ENCODE results near the gene DIO3.

Gene DIO3

DNA sequence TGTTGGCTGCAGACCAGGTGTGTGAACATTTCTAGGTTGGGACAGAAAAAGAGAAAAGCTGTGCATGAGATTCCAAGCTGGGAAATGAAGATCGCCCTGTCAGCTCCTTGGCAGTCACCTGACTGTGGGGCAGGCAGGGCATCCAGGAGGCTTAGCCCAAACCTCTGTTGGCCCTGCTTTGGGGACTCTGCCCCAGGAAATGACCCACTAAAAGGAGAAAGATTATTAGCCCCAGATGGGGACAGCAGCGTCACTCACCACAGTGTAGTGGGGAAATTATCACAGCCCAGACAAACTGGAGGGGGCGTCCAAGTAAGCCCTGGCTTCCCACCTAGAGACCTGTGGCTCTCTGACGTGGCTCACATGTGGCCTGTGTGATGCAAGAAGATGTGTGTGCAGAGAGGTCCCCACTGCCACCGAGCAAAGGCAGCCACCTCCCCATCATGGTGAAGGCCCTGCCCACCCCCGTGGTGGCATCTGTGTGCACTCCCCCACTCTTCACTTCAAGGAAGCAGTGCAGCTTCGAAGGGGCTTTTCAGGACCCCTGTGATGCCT is 39.1 kb downstream of the DIO3 start:
- no peak for DNase-seq

DNA sequence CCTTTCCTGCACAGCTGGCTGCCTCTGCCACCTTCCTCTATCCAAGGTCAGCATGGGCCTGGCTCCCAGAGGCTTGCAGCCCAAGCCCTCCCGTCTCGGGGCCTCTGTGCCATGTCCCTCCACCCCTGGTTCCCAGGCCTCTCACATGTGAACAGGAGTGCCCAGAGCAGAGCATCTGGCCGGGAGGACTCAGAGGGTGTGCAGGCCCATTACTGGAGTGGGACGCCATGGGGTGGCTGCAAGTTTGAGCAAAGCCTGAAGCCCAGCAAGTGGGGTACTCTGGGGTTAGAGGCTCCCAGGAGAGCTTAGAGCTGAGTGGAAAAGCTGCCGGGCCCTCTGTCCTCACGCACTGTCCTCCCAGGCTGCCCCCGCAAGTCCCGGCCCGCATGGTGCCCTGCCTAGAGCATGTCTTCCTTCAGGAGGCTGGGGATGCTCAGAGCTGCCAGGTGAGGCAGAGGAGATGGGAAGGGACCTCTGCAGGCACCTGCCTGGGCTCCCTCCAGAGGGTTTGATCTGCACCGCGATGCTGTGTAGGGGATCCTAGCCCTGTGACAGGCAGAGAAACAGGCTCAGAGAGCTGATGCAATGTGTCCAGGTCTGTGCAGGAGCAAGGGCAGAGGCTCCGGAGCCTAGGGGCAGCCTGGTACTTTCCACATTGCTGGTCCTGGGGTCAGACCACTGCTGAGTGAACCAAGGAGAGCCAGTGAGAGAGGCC is 39.8 kb downstream of the DIO3 start:
- DNase-seq: no peak

DNA sequence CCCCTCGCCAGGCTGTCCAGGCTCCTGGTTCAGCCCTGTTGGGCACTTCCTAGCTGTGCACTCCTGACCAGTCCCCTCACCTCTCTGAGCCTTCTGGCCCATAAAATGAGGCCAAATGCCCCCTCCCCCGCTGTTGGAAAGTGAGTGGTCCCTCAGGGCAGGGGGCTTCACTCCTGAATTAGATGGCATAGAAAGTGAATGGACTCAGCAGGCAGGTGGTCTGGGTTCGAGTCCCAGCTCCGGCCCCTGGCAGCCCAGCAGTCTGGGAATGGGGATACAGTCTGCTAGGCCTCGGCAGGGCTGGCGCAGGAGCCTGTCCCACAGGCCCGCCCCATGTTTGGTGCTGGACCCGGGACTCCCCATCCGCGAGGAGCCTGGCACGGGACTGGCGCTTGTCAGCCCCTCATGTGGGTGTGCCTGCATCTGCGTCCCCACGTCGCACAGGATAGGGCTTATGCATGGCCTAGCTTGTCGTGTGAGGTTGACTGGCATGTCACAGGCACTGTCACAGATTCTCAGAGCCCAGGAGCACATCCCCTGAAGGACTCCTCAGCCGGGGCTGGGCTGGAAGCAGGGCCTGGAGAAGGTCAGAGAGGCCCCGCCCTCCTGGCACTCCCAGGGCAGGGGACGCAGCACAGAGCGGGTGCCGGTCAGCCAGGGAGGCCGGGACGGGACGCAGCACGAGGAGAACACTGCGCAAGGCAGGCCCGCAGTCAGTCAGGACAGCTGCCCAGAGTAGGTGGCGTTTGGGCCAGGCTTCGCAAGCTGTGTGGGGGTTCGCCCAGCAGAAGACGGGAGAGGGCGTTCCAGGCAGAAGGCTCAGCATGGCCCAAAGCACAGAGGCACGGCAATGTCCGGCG is 40.5 kb downstream of the DIO3 start:
- no peak for DNase-seq

DNA sequence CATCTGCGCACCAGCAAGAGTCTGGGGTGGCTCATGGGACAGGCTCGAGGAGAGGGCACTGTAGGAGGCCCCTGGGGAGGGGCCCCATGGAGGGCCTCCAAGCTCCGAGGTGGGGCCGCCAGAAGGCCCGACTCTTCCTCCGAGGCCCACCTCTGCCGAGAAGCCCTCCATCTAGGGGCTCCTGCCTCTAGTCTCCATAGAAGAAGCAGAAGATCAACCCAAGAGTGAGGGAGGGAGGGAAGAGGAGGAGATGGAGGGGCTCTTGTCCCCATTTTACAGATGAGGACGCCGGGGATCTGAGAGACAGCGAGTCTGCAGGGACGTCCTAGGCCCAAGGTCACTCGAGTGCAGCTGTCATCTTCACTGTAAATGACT is 41.2 kb downstream of the DIO3 start:
- no peak for DNase-seq

DNA sequence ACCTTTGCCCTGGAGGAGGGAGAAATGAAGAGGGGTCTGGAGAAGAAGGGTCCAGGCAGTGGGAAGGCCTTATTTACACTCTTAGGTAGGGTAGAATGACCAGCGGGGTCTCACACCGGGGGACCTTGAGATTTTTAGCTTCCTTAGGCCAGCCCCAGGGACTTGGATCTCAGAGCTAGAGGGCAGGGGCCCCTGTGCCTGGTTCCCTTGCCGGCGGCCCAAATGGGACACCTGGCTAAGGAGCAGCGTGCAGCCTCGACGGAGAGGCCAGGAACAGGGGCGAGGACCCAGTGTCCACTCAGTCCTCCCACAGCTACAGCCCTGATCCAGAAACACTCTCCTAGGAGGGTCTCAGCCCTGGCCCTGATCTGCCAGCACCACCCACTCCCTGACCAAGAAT is 41.8 kb downstream of the DIO3 start:
- no peak for DNase-seq

DNA sequence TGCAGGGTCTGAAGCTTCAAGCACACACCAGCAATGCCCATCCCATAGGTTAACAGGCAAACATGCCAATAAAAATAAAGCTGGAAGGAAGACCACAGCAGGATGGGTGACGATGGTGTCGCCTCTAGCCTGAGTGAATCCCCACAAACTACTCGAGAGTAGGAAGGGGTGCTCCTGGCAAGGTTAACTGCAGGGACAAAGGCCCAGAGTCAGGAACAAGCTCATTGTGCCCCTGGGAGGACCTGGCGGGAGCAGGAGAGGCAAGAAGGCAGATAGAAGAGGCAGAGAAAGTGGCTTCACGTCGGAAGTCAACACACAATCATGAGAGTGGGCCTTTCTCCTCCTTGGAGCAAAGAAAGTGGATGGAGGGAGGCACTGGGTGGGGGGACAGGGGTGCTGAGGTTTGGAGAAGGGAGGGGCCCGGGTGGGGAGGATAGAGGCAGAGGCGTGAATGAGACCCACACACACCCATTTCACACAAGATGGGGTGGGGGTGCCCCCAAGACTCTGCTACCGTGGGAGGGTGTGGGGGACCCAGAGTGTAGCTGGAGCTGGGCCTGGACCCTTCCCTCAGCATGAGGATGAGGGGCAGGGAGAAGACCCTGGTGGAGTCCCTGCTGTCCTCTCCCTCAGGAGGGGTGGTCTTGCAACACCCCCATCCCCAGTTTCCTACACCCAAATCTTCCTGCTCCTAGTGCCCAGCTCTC is 43.1 kb downstream of the DIO3 start:
- no peak for DNase-seq

DNA sequence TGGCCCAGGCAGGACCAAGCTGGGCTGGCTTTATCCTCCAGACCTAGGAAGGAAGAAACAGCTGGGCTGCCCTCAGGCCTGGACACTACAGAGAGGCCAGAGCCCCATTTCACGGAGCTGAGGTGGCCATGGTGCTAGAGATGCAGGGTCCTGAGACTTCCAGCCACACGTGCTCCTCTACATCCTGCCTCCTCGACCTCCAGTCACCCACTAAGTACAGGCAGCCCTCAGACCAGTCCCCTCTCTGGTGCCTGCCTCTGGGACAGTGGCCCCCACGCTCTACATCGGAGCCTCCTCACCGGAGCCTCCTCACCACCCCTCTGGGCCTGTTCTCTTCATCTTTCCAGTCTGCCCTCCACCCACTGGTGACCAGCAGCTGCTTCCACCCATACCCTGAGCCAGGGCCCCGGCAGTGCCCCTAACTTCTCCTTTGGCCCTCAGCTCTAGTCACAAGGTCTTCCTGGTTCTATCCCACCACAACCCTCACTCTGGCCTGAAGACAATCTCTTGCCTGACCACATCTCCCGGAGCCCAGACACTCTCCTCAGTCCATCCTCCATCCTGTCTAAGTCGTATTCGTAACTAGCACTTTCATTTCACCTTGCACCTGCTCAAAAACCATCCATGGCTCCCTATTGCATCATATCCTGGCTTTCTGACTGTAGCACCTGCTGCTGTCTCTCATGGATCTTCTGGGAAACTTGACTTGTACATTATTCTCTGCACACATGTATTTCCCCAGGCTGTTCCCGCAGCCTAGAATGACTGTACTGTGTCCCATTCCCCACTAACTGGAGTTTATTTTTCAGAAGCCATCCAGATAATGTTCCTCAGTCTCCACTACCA is 43.9 kb downstream of the DIO3 start:
- no peak for DNase-seq

DNA sequence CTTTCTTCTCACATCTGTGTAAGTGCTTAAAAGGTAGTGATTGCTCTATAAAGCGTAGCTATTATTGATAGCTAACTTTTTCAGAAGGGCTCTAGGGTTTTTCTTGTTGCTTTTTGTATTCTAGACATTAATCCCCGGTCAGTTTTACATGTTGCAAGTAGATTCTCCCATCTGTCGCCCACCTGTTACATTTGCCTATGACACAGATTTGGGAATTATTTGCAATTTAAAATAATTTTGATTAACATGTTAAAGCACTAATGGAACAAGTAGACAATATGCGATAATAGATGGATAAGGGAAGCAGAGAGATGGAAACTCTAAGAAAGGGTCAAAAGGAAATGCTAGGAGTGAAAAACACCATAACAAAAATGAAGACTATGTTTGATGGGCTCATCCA is 44.5 kb downstream of the DIO3 start:
- no peak for DNase-seq

Data from EL (cell line).